ENCODE results near the gene PHOX2B.
"Not testable (repeated sequence)": the region's sequence is repeated elsewhere in the genome, so short reads cannot be mapped to it uniquely, and the experiment has no call there.

DNA sequence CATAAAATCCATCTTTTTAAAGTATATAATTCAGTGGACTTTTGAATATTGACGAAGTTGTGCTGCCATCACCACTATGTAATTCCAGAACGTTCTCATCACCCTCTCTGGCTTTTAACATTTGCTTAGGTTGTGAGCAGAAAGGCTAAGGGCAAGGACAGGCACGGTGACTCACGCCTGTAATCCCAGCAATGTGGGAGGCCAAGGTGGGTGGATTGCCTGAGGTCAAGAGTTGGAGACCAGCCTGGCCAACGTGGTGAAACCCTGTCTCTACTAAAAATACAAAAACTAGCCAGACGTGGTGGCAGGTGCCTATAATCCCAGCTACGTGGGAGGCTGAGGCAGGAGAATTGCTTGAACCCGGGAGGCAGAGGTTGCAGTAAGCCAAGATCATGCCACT, 11.0 kb downstream of the PHOX2B start:
- TF ChIP-seq, protein P1, sequence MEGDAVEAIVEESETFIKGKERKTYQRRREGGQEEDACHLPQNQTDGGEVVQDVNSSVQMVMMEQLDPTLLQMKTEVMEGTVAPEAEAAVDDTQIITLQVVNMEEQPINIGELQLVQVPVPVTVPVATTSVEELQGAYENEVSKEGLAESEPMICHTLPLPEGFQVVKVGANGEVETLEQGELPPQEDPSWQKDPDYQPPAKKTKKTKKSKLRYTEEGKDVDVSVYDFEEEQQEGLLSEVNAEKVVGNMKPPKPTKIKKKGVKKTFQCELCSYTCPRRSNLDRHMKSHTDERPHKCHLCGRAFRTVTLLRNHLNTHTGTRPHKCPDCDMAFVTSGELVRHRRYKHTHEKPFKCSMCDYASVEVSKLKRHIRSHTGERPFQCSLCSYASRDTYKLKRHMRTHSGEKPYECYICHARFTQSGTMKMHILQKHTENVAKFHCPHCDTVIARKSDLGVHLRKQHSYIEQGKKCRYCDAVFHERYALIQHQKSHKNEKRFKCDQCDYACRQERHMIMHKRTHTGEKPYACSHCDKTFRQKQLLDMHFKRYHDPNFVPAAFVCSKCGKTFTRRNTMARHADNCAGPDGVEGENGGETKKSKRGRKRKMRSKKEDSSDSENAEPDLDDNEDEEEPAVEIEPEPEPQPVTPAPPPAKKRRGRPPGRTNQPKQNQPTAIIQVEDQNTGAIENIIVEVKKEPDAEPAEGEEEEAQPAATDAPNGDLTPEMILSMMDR (IDR thresholded peaks at IDR 0.05; ENCODE audit: low read length): not testable (repeated sequence)
- not testable (repeated sequence) for TF ChIP-seq EZH2 (optimal IDR thresholded peaks at IDR 0.05; ENCODE audit: low read depth, low read length); EZH2phosphoT487 (IDR thresholded peaks at IDR 0.05; ENCODE audit: low read length)
